Heart left ventricle (tissue), 16 donors: ENCODE results near the gene ABHD17C. TPM values are rescaled to one million over a fixed set of nuclear protein-coding genes. Genes with fewer than 3 reads are reported as not detected.
"Not testable (repeated sequence)": the region's sequence is repeated elsewhere in the genome, so short reads cannot be mapped to it uniquely, and the experiment has no call there.

Experiments used
- ATAC-seq, 4 donors: fragments of 200-7000 bp; cut with Tn5 transposase; one replicate each; pipeline ENCODE4 v1.9.1; 2020 to 2022; ENCODE audit warnings: moderate library complexity in 4 of 4, mild to moderate bottlenecking in 3 of 4, moderate number of reproducible peaks in 1 of 4
- DNase-seq, 5 donors: peaks; one replicate each; pipeline ENCODE4 v3.0.0-alpha.2; 2020
- H3K27ac ChIP-seq, 12 donors: fragments of 200-600 bp; sonication (generic) in 4 of 12; one replicate each; pipeline versions ENCODE4 v1.5.0 to v1.8.0; 2016 to 2022; ENCODE audit warnings: mild to moderate bottlenecking in 2 of 12
- H3K27me3 ChIP-seq, 9 donors: fragments of 200-600 bp; sonication (generic) in 2 of 9; one replicate each; pipeline versions ENCODE4 v1.5.1 to v1.8.0; 2016 to 2022; ENCODE audit warnings: mild to moderate bottlenecking in 3 of 9
- H3K36me3 ChIP-seq, 9 donors: fragments of 200-600 bp; sonication (generic) in 2 of 9; one replicate each; pipeline versions ENCODE4 v1.5.0 to v1.8.0; 2018 to 2022; ENCODE audit warnings: mild to moderate bottlenecking in 2 of 9
- H3K4me1 ChIP-seq, 12 donors: fragments of 200-600 bp; sonication (generic) in 4 of 12; one replicate each; pipeline versions ENCODE4 v1.5.0 to v1.8.0; 2016 to 2022; ENCODE audit warnings: mild to moderate bottlenecking in 3 of 12
- H3K4me3 ChIP-seq, 12 donors: fragments of 200-600 bp; sonication (generic) in 4 of 12; one replicate each; pipeline versions ENCODE4 v1.5.0 to v1.8.0; 2017 to 2022; ENCODE audit warnings: mild to moderate bottlenecking in 9 of 12, moderate library complexity in 4 of 12
- H3K9me3 ChIP-seq, 12 donors: fragments of 200-600 bp; sonication (generic) in 4 of 12; one replicate each; pipeline versions ENCODE4 v1.5.0 to v1.8.0; 2016 to 2022; ENCODE audit warnings: mild to moderate bottlenecking in 1 of 12
- CTCF ChIP-seq, 12 donors: fragments of 200-600 bp; sonication (generic) in 4 of 12; IDR thresholded peaks; one replicate each; pipeline versions ENCODE4 v1.5.0 to v1.8.0; 2018 to 2022; ENCODE audit warnings: antibody characterized with exemption in 12 of 12, mild to moderate bottlenecking in 5 of 12
- POLR2A ChIP-seq, 2 donors: fragments of 450-650 bp; IDR thresholded peaks; one replicate each; pipeline ENCODE4 v1.6.1; 2017; ENCODE audit warnings: antibody characterized with exemption in 2 of 2, mild to moderate bottlenecking in 2 of 2, moderate library complexity in 2 of 2
- WGBS, 4 donors: extraction: QIAGEN DNeasy Blood & Tissue Kit in 2 of 4; methylation state at CpG; one replicate each; pipeline versions ENCODE4 v1.1.5 to v1.1.7; 2013 to 2018; 5-methylcytosine and 5-hydroxymethylcytosine counted together
- intact Hi-C, 10 donors: fragments of 100-400 bp; cut with DNase I; formaldehyde crosslinking; loops; one replicate each; pipeline versions ENCODE4 v1.11.1 to v1.14.2; 2022
- polyA plus RNA-seq, 2 donors: library from polyadenylated mRNA; stranded (reverse); fragments of 200-250 nt; gene quantifications; one replicate each; pipeline ENCODE4 v1.2.3, GENCODE V29; 2013
- total RNA-seq, 9 donors: library from RNA; depleted of rRNA in 2 of 9; stranded (reverse); fragments of >200 nt in 2 of 9; fragmentation: NEBNext Ultra II Directional in 3 of 9; extraction: Animal tissue kit (Norgen Biotek cat#: 25700) in 3 of 9; gene quantifications; one replicate each; pipeline versions ENCODE4 v1.1.0 to v1.2.4, GENCODE V29; 2016 to 2023
- donor health status: ischemic (EF 13 %, LVEDD 7.1; RV severe dilation, severe dysfunction).
- donor health status: healthy with polysubstance abuse.
- donor health status: DM: no; HTN: yes; CAD: no.
- donor health status: DM: no; HTN: no; CAD: no.
- donor health status: ischemic (EF 25% LVEDD 6.9; RV normal size, moderate dysfunction).
- donor health status: ischemic (EF 25% LVEDD 5.7; RV mildly dilated, moderate dysfunction).
- donor health status: healthy.
- donor health status: DM: yes; HTN: yes; CAD: no.
- donor health status: ischemic (EF 35%, LVEDD 5.7; RV mildly dilated, moderate dysfunction).
- donor health status: nonischemic (EF 11% LVEDD 7.7; RV severe dilation, severe dysfunction).
- donor health status: DM: yes; HTN: yes; CAD: no.
- donor health status: PGD.
- donor health status: ischemic (EF 29% LVEDD 5.4; RV normal size, mild dysfunction).
- donor health status: nonischemic (EF 23%, LVEDD 6.1; RV moderate dilation, normal function).

ABHD17C gene
- total and polyA plus RNA-seq, 11 donors: 2.8 to 10.2 (median 5.6) TPM

GRCh38 chr15:80758130-80758745 is 63.1 kb downstream of the ABHD17C start:
- no peak for ATAC-seq
- 78 to 83% (median 81%) methylated on average over 6 of the region's 6 CpGs for WGBS, 4 donors
- intact Hi-C loops: no loop called here

GRCh38 chr15:80760960-80761359 is 65.8 kb downstream of the ABHD17C start:
- ATAC-seq (no peak), DNase-seq (no peak)
- 24 to 37% (median 32%) methylated on average over 4 of the region's 4 CpGs for WGBS, 4 donors
- no peak overlapping the region for H3K4me3 ChIP-seq
- no peaks in the 10 kb centered on the region for H3K4me1 ChIP-seq
- no peaks in the 10 kb centered on the region for H3K36me3 ChIP-seq
- no peak overlapping the region for H3K27ac ChIP-seq
- TF ChIP-seq POLR2A (IDR thresholded peaks at IDR 0.05) (no peak), CTCF (IDR thresholded peaks at IDR 0.05) (no peak)
- H3K9me3 ChIP-seq: no peaks in the 10 kb centered on the region
- H3K27me3 ChIP-seq: no peaks in the 10 kb centered on the region
- intact Hi-C loops: loop anchor here in 1 of 10 donors (5.0 kb wide), 1 partner anchor 194 kb away; no protein-coding TSS in a partner anchor

More at GRCh38 chr15:80758130-80758745, 63.1 kb downstream of the ABHD17C start:
- no peaks in the 10 kb centered on the region for H3K27me3 ChIP-seq
- DNase-seq: no peak
- no peaks in the 10 kb centered on the region for H3K4me1 ChIP-seq
- no peak overlapping the region for H3K4me3 ChIP-seq
- no peaks in the 10 kb centered on the region for H3K9me3 ChIP-seq
- H3K36me3 ChIP-seq: peaks cover 0 to 8% (median 0%) of the 10 kb centered on the region in 9 donors
- TF ChIP-seq CTCF (IDR thresholded peaks at IDR 0.05): no peak
- TF ChIP-seq POLR2A (IDR thresholded peaks at IDR 0.05): no peak
- no peak overlapping the region for H3K27ac ChIP-seq

DNA sequence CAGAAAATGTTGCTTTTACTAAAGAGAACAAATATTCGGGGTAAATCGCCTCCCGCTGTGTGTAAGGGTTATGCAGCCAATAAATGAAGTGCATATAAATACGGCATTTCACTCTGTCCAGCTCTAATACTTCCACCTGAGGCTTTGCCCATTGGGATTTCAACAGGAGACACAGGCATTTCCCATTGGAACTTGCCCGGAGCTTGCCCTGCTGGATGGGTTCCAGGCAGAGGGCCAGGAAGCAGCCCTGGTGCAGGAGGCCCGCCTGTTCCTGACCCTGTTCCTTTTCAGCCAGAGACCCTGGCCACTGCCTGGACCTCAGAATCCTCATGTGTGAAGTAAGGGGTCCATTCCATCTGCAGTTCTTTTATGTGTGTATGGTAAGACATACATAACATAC is 66.6 kb downstream of the ABHD17C start:
- Histone ChIP-seq H3K9me3 (no peaks in the 10 kb centered on the region), H3K4me1 (no peaks in the 10 kb centered on the region), H3K27me3 (no peaks in the 10 kb centered on the region), H3K27ac (no peak overlapping the region), H3K4me3 (no peak overlapping the region), H3K36me3 (no peaks in the 10 kb centered on the region)
- TF ChIP-seq POLR2A (IDR thresholded peaks at IDR 0.05): no peak
- TF ChIP-seq CTCF (IDR thresholded peaks at IDR 0.05): no peak
- 77 to 84% (median 79%) methylated on average over 6 of the region's 6 CpGs for WGBS, 4 donors
- intact Hi-C loops: loop anchor here in 1 of 10 donors (5.0 kb wide), 1 partner anchor 194 kb away; no protein-coding TSS in a partner anchor
- no peak for ATAC-seq
- no peak for DNase-seq

GRCh38 chr15:80763235-80763634 is 68.1 kb downstream of the ABHD17C start:
- 98 to 99% (median 98%) methylated on average over 3 of the region's 3 CpGs for WGBS, 4 donors
- not testable (repeated sequence) for ATAC-seq, H3K4me1 ChIP-seq, H3K9me3 ChIP-seq, H3K27ac ChIP-seq, H3K4me3 ChIP-seq, H3K36me3 ChIP-seq, DNase-seq, H3K27me3 ChIP-seq
- intact Hi-C loops: loop anchor here in 1 of 10 donors (5.0 kb wide), 1 partner anchor 196 kb away; no protein-coding TSS in a partner anchor
